ENCODE data around the gene CLPTM1. TPM values are rescaled to one million over a fixed set of nuclear protein-coding genes. Genes with fewer than 3 reads are reported as not detected.

Gene CLPTM1
- total RNA-seq, 1 donor from 2014 or later, result 73.2 TPM

Other genes with a start within 250 kb of the CLPTM1 start
- gene BCL3, start 206.7 kb upstream of the CLPTM1 start, total RNA-seq, result 25.8 and 28.6 TPM in 2 replicates
- gene CBLC, start 177.5 kb upstream of the CLPTM1 start, total RNA-seq, result not detected in 2 replicates
- gene BCAM, start 146.3 kb upstream of the CLPTM1 start, total RNA-seq, result 590 and 678 TPM in 2 replicates
- gene NECTIN2, start 109.1 kb upstream of the CLPTM1 start, total RNA-seq, result 79.1 and 113 TPM in 2 replicates
- 94.0 and 121 TPM in 2 replicates for gene TOMM40, start 64.1 kb upstream of the CLPTM1 start, total RNA-seq
- gene APOE, start 49.6 kb upstream of the CLPTM1 start, total RNA-seq, result 4,388 and 5,075 TPM in 2 replicates
- 21.8 and 52.3 TPM in 2 replicates for gene APOC1, start 40.8 kb upstream of the CLPTM1 start, total RNA-seq
- gene APOC4, start 13.1 kb upstream of the CLPTM1 start, total RNA-seq, result not detected in 2 replicates
- 4.8 and 8.8 TPM in 2 replicates for gene APOC2, start 9.3 kb upstream of the CLPTM1 start, total RNA-seq
- 14.2 and 18.4 TPM in 2 replicates for gene RELB, start 46.1 kb downstream of the CLPTM1 start, total RNA-seq
- 51.8 and 91.3 TPM in 2 replicates for gene CLASRP, start 83.7 kb downstream of the CLPTM1 start, total RNA-seq
- not detected in 2 replicates for gene ZNF296, start 121.1 kb downstream of the CLPTM1 start, total RNA-seq
- gene GEMIN7, start 123.9 kb downstream of the CLPTM1 start, total RNA-seq, result 15.2 and 25.7 TPM in 2 replicates
- 73.3 and 80.2 TPM in 2 replicates for gene PPP1R37, start 137.8 kb downstream of the CLPTM1 start, total RNA-seq
- gene NKPD1, start 205.6 kb downstream of the CLPTM1 start, total RNA-seq, result 0.10 and 0.13 TPM in 2 replicates
- gene TRAPPC6A, start 222.9 kb downstream of the CLPTM1 start, total RNA-seq, result 26.9 and 29.4 TPM in 2 replicates
- gene BLOC1S3, start 223.4 kb downstream of the CLPTM1 start, total RNA-seq, result 8.4 and 11.8 TPM in 2 replicates

Measured in myocyte (in vitro differentiated cells).